ENCODE data around the gene NIN.

Gene NIN

GRCh38 chr14:50830932-50831725 is at the start of gene NIN:
NIN (minus strand) TSS chr14:50831162; CDS start chr14:50822056, 9,106 bp downstream.
- DNase-seq, result peak in 52 of 58 donors; percentile 25 to 85 (median 62)

GRCh38 chr14:50875359-50876070 is 44.6 kb upstream of the NIN start:
- no peak for DNase-seq

- no peak for DNase-seq
These were observed 43.8 kb upstream of the NIN start for GRCh38 chr14:50874757-50875156.

- DNase-seq, result peak in 2 of 58 donors; percentile 21 to 34
These were observed 41.2 kb upstream of the NIN start, which contains the start of gene ABHD12B for GRCh38 chr14:50871914-50872732. ABHD12B (plus strand) TSS chr14:50872053; CDS start chr14:50872175, 122 bp downstream.

- no peak for DNase-seq
These were observed 40.3 kb upstream of the NIN start for GRCh38 chr14:50871228-50871627.

- DNase-seq, result no peak
These were observed 34.6 kb upstream of the NIN start for GRCh38 chr14:50865391-50866076.

GRCh38 chr14:50864946-50865345 is 34.0 kb upstream of the NIN start:
- DNase-seq, result no peak

- DNase-seq, result no peak
These were observed 33.3 kb upstream of the NIN start for GRCh38 chr14:50864237-50864636.

GRCh38 chr14:50862036-50862570 is 31.1 kb upstream of the NIN start:
- no peak for DNase-seq

GRCh38 chr14:50860478-50861086 is 29.6 kb upstream of the NIN start:
- DNase-seq, result peak in 53 of 58 donors; percentile 15 to 89 (median 58)

GRCh38 chr14:50859296-50859624 is 28.3 kb upstream of the NIN start:
- DNase-seq, result no peak

GRCh38 chr14:50856660-50857059 is 25.7 kb upstream of the NIN start:
- DNase-seq, result peak in 1 of 58 donors; percentile 24

GRCh38 chr14:50855558-50855957 is 24.6 kb upstream of the NIN start:
- DNase-seq, result no peak

GRCh38 chr14:50854521-50854920 is 23.6 kb upstream of the NIN start:
- no peak for DNase-seq

- no peak for DNase-seq
These were observed 22.9 kb upstream of the NIN start for GRCh38 chr14:50853891-50854290.

- no peak for DNase-seq
These were observed 15.4 kb upstream of the NIN start for GRCh38 chr14:50846226-50846880.

- DNase-seq, result no peak
These were observed 14.2 kb upstream of the NIN start for GRCh38 chr14:50845166-50845565.

GRCh38 chr14:50844391-50844790 is 13.4 kb upstream of the NIN start:
- DNase-seq, result no peak

GRCh38 chr14:50839691-50840090 is 8.7 kb upstream of the NIN start:
- peak in 2 of 58 donors; percentile 39 to 50 for DNase-seq

- DNase-seq, result no peak
These were observed 8.1 kb upstream of the NIN start for GRCh38 chr14:50839048-50839447.
